HG03558 (cell line): Measurements from ENCODE around the gene STRN3.
"Not testable (repeated sequence)": the region's sequence is repeated elsewhere in the genome, so short reads cannot be mapped to it uniquely, and the experiment has no call there.

Source experiments
- ATAC-seq: cut with Tn5 transposase; IDR thresholded peaks from one replicate; pipeline ENCODE4 v1.9.1; 2021; ENCODE audit warnings: moderate number of reproducible peaks; ENCODE audit not compliant: unreplicated experiment; ENCODE audit errors: extremely low read depth

Gene STRN3

DNA sequence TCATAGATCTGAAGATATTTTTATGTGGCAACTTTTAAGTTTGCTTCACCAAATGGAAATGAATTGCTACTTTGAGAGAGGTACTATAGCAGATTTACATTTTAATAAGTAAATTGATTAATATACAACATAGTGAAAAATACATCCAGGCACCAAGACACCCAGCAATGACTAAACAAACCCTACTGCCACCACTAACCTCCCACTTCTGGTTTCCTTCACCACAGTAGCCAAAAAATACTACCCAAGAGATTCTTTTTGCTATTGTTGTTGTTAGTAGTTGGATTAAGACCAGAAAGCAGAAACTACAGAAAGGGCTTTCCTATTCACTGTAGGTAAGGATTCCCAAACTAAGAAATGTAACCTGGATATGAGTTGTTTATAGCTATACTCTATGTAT is 97.7 kb downstream of the STRN3 start:
- no peak for ATAC-seq

DNA sequence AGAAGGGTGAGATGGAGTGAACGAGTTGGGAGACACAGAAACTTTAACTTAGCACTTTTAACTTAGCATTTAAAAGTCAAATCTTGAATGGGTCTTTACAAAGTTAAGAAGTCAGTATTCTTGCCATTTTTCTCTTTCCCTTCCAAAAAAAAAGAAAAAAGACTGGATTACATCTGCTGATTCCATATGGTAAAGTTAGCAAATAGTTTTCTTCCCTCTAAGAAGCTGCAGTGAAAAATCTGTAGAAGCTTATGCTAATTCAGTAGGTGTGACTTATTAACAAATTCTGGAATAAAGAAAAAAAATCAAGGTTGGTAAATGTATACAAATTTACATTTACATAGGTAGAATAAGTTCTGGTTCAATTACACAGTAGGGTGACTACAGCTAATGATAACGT is 100.9 kb downstream of the STRN3 start:
- ATAC-seq = no peak

DNA sequence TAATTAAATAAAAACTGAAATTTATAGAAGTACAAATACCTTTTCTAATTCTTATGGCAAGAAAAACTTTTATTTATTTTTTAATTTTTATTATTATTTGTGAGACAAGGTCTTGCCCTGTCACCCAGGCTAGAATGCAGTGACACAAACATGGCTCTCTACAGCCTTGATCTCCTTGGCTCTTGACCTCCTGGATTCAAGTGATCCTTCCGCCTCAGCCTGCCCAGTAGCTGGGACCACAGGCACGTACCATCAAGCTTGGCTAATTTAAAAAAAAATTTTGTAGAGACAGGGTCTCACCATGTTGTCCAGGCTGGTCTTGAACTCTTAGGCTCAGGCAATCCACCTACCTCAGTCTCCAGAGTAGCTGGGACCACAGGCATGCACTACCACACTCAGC is 104.4 kb downstream of the STRN3 start:
- no peak for ATAC-seq

DNA sequence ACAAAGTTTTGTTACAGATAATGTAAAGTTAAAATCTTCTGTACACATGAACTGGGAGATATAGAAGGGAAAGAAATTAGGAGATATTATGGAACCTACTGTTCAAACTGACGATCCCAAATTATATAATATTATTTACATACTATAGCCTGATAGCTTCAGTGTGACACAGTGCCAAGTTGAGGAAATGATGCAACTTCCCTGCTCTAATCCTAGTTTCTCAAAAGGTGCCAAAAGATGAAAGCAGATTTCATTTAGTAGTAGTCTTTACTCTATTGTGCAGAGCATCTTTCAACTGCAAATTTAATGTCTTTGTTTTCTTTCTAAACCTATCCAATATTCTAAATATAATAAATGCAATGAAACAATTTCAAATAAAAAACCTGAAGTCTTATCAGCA is 104.9 kb downstream of the STRN3 start:
- no peak for ATAC-seq

DNA sequence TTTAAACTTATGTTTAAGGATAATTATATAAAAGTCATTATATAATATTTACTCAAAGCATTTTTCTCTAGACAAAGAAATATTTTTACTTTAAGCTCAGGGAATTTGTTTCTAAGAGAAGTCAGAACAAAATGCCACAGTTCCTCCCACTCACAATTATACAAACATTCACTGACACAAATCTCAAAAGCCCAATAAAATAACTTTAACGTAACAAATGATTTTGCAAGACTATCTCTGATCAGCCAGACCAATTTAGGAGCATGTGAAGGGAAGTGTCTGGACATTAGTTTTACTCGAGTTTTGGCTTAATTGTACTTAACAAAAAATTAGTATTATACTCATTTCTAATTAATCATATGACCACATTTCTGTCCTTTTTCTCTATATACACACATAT is 110.6 kb downstream of the STRN3 start:
- no peak for ATAC-seq

DNA sequence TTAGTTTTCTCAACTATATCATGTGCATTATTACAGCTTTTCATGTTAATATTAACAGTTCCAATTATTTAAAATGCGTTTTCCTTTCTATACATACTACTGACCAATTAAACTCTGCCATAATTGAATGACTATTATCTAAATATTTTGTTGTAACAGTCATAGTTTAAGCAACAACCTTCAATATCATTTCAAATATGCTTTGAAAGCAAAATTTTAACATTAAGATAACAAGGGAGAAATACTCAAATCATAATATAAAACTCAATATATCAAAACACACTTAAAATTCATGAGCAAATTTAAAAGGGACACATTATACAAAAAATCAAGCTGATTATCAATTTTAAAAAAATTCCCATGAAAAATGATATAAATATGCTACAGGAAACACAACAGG is 111.4 kb downstream of the STRN3 start:
- no peak for ATAC-seq

DNA sequence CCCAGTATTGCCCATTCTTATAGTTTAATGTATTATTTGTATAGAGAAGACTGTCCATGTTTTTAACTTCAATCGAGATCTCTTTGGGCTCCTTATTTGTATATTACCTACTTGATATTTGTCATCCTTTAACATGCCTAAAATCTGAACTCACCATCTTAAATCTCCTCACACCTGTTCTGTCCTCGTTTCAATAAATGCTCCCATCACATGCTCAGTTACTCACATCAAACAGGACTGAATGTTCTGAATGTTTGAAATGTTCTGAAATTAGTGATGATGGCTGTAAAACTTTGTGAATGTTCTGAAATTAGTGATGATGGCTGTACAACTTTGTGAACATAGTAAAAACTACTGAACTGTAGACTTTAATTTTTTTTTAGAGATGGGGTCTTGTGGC is 117.4 kb downstream of the STRN3 start:
- ATAC-seq = no peak

DNA sequence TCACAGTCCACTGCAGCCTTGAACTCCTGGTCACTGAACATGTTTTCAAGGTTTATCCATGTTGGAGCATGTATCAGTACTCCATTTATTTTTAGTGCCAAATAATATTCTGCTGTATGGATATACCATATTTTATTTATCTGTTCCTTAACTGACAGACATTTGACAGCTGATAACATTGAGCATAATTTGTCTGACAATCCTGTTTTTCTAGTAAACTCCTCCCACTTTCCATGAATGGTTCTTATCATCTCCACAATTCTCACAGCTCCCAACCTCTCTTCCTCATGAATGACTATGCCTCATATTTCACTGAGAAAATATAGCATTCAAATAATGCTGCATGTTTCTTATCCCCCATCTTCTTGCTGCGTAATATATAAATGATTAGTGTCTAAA is 118.5 kb downstream of the STRN3 start:
- no peak for ATAC-seq

DNA sequence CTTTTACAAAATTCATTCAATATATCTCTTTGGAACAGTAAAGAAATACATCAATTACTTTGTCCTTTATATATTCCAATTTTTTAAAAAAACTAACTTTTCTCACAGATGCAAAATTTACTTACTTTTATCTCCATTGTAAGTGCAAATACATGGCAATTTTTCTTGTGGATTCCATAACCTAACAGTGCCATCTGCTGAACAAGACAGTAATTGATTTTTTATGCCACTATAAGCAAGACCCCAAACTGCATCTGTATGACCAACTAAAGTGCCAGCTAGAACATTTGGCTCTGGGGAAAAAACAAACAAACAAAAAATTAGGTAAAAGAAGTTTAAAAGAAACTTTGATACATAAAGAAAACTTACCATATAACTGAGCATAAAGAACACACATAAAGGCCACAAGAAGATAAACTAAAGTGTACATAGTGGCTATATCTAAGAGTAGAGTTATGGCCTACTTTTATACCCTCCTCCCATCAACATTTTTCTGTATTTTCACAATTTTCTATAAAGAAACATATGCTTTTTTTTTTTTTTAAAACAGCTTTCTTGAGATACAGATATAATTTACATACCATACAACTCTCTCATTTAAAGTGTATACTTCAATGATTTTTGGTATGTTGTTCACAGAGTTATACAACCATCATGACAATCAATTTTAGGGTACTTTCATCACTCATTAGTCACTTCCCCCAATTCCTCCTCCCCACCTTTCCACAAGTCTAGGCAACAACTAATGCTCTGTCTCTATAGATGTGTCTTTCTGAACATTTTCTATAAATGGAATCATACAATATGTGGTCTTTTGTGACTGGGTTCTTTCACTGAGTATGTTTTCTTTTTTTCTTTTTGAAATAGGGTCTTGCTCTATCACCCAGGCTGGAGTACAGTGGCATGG is 119.2 kb downstream of the STRN3 start:
- ATAC-seq = no peak

DNA sequence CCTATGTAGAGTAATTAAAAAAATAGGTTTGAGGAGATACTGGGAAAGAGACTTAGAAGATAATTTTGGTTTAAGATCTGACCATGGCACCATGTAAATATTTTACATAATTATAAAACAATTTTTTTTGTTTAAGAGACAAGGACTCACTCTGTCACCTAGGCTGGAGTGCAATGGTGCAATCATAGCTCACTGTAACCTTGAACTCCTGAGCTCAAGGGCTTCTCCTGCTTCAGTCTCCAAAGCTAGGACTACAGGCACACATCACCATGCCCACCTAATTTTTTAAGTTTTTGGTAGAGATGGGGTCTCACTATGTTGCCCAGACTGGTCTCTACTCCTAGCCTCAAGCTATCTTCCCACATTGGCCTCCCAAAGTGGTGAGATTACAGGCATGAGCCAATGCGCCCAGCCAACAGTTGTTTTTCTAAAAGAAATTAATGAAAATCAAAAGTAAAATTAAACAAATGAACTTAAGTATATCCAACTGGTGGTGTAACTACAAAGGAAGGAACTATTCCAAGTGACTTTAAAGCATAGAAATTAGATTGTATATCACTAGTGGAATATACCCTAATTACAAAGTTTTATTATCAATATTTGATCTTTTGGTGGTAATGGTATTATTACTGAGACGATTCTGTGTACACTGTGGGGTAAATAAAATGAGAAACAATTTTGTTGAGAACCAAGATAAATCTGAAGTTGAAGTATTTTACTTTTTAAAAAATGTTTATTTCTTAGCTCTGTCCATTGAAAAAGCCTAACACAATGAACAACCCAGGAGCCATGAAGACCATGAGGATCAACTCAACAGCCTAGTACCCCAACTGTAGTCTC is 122.7 kb downstream of the STRN3 start:
- ATAC-seq = no peak

DNA sequence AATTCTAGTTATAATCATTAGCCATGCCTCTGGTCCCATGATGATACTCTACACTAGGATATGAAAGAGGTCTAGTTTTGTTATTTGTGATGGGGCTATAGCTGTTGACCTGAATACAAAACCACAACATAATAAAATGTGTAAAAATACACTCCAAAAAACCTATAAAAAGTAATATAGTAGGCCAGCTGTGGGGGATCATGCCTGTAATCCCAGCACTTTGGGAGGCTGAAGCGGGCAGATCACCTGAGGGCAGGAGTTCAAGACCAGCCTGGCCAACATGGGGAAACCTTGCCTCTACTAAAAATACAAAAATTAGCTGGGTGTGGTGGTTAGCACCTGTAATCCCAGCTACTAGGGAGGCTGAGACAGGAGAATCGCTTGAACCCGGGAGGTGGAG is 129.1 kb downstream of the STRN3 start:
- not testable (repeated sequence) for ATAC-seq

DNA sequence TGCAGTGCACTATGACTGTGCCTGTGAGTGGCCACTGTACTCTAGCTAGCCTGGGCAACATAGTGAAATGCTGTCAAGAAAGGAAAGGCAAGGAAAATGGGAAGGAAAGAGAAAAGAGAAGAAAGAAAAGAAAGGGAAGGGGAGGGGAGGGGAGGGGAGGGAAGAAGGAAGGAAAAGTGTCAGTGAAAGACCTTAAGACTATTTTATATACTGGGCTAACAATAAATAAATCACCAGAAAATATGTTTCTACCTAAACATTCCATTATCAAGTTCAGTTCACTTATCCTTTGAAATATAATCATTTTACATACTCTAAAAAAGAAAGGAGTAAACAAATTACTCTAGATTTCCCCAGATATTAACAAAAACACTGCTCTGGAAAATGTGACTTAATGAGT is 129.7 kb downstream of the STRN3 start:
- ATAC-seq = no peak

DNA sequence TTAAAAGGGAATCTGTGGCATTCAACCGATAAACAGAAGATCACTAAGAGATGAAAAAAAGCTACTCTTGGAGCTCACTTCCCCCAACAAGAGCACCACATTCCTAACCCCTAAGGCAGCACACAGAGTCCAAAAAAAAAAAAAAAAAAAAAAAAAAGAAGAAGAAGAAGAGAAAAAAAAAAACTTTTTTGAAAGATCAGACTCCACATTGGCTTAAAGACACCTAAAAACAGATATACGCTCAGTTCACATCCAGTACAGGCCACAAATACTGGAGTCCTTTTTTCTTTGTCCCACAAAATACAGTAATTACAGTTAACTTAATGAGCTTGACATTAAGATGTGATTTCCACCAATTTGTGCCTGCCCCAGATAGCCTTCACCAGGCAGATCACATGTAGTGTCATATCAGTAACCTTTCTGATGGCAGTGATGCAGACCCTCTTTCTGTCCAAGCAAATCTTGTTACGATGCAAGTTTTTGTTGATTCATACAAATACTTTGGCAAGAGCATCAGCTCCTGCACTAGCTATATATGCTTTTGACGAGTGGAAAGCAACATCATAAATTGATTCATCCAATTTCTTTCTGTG is 131.2 kb downstream of the STRN3 start:
- no peak for ATAC-seq

DNA sequence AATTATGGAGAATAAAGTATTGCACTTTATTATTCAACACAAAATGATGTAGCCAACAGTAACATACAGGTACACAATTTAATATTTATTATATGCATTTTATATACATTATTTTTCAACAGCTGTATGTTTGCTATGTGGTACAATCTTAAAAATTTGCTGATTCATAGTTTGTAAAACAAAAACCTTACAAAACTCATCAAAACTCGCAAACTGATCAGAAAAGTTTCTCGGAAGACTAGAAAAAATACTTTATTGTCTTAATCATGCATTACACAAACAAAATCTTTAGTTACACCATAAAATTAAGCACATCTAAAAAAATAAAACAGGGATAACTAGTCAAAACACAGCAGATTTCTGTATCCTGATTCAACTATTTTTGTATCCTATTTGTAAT is 132.4 kb downstream of the STRN3 start:
- ATAC-seq = no peak

DNA sequence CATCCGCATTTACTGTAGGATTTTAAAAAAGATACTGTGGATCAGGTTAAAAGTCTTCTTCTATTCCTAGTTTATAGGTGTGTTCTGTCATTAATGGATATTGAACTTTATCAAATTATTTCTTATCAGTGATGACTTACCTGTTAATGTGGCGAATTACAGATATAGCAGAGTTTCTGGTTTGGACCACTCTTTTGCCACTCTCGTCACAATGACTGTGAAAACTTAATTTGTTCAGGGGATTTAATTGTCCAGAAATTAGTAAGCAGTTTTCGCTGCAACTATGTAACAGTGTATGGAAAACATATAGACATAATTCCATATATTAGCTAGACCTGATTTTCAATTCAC is 137.0 kb downstream of the STRN3 start:
- no peak for ATAC-seq

DNA sequence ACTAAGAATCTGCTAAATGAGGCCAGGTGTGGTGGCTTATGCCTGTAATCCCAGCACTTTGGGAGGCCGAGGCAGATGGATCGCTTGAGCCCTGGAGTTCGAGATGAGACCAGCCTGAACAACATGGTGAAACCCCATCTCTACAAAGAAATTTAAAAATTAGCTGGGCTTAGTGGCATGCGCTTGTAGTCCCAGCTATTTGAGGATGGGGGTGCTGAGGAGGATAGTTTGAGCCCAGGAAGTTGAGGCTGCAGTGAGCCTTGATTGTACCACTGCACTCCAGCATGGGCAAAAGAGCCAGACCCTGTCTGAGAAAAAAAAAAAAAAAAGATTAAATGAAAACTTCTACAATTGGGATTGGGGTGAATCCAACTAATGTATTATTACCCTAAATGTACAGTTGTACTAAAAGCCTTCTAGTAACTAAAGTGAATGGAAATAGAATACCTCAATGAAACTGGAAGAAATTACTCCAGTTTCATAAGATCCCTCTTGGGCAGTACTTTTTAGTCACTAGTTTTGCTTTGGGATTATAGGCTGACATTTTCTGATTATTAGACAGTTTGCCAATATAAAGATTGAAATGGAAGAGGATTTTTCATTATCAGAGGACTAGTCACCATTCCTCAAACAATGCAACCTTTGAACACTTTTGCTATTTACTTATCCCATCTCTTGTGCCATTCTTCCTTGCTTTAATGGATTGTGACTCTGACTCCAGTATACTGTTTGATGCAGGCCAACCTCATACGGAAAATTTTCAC is 137.5 kb downstream of the STRN3 start:
- ATAC-seq = no peak

DNA sequence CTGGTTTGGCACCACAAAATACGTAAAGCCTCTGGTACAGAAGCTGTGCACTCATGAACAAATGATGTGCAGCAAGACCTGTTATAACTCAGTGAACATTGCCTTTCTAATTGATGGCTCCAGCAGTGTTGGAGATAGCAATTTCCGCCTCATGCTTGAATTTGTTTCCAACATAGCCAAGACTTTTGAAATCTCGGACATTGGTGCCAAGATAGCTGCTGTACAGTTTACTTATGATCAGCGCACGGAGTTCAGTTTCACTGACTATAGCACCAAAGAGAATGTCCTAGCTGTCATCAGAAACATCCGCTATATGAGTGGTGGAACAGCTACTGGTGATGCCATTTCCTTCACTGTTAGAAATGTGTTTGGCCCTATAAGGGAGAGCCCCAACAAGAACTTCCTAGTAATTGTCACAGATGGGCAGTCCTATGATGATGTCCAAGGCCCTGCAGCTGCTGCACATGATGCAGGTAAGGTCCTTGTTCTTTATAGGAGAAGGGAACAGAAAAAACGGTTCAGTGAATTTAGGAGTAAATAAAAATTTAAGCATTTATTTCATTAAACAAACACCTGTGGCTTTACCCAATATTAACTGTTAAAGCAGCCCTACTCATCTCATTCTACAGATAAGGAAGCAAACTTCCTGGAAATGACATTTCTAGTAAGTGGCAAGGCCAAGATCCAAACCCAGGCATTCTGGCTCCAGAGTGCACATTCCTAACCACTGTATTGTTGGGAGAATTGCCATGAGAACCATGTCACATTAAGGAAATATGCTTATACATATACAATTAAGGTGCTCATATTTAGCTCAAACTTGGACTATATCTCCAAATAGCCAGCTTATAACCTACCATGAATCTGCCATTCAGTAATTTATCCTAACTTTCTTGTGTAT is 140.1 kb downstream of the STRN3 start:
- no peak for ATAC-seq

DNA sequence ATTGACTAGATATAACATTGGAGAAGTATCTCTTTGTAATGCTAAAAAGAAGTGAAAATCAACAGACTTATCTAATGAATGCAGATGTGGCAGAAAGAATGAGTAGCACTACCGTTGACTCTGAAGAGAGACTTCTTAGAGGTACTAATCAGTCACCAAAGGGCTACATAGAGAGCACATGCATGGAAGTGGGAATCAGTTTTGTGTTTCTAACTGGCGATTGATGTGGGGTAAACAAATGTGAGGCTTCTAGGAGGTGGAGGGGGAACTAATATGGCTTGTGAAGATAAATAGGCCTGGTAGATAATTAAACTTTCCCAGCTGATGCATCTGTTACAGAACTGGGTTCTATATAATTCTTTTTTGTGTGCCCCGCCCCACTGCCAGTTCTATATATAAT is 141.3 kb downstream of the STRN3 start:
- ATAC-seq = no peak

DNA sequence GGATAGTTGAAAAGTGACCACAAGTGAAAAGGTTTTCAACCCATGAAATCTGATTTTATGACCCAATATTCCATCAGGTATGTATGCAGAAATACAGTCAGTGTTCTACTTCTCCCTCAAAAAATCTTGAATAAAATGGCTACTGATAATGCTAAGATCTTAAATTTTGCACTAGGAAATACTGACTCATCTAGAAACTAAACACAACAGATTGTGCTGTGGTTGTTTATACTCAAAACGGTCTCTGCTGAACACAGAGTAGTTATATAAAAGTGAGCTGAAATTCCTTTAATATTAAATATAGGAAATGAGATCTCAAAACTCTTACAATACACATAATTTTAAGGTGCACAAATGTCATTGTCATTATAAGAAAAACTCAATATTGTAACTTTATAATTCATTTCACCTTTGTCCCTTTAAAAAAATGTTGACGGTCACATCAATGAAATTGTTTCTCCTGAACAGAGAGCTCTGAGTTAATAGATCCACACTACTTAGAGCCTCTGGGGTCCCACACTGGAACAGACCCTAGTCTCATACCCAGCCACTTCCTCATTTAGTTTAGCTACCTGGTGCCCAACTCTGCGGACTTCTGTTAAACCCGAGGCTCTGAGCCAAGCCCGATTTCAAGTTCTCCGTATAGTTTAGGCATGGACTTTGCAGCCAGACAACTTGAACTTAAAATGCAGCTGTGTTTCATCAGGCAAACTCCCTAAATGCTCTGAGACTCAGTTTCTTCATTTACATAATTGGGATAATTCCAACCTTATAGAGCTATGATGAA is 142.5 kb downstream of the STRN3 start:
- no peak for ATAC-seq
